Endothelial cell of umbilical vein (primary cell): ENCODE results near the gene MALRD1.

Experiments
- CTCF ChIP-seq, 2 donors: IDR thresholded peaks; 1 replicate in 1 of 2; 2 replicates in 1 of 2; pipeline ENCODE4 v1.5.1; 2011; ENCODE audit warnings: low read length in 2 of 2, mild to moderate bottlenecking in 2 of 2, moderate library complexity in 2 of 2, control low read depth in 1 of 2, inconsistent platforms in 1 of 2, low read depth in 1 of 2; ENCODE audit not compliant: insufficient read depth in 1 of 2; ENCODE audit errors: extremely low read depth in 1 of 2
- GATA2 ChIP-seq: IDR thresholded peaks from 2 replicates; pipeline ENCODE4 v1.7.0; 2011; ENCODE audit warnings: low read depth, mild to moderate bottlenecking, moderate library complexity, mixed read lengths, low read length; ENCODE audit not compliant: insufficient read length, insufficient read depth
- JUN ChIP-seq: IDR thresholded peaks from 2 replicates; pipeline ENCODE4 v1.6.1; 2011; ENCODE audit warnings: borderline replicate concordance, low read depth; ENCODE audit not compliant: insufficient read length, insufficient read depth
- MYC ChIP-seq: IDR thresholded peaks from one replicate; pipeline ENCODE4 v1.6.1; 2011; ENCODE audit warnings: mild to moderate bottlenecking, low read depth, low read length
- POLR2A ChIP-seq: IDR thresholded peaks from 2 replicates; pipeline ENCODE4 v1.6.1; 2012; ENCODE audit warnings: low read depth, mild to moderate bottlenecking, control low read depth, low read length
- POLR2AphosphoS5 ChIP-seq: IDR thresholded peaks from 2 replicates; pipeline ENCODE4 v1.6.1; 2012; ENCODE audit warnings: low read depth, mild to moderate bottlenecking, control low read depth, low read length, moderate library complexity; ENCODE audit not compliant: insufficient read depth

- TF ChIP-seq CTCF (IDR thresholded peaks at IDR 0.05; ENCODE audit: extremely low read depth in 1 of 2, insufficient read depth in 1 of 2, low read depth in 1 of 2, low read length in 2 of 2) (no peak), POLR2A (no peak), JUN (no peak), GATA2 (no peak), MYC (no peak), POLR2AphosphoS5 (no peak)
Measured at GRCh38 chr10:19299645-19300044, 251.0 kb downstream of the MALRD1 start.
